Subcutaneous adipose tissue (tissue), 4 donors: ENCODE measurements around the gene IPP. TPM values are rescaled to one million over a fixed set of nuclear protein-coding genes. Genes with fewer than 3 reads are reported as not detected.

Experiments
- total RNA-seq, 4 donors: library from RNA; depleted of rRNA; stranded (reverse); fragments of >200 nt; gene quantifications; one replicate each; pipeline ENCODE4 v1.1.0, GENCODE V29; 2016
- TF ChIP-seq, protein P1 (sequence below): fragments of 450-650 bp; IDR thresholded peaks from one replicate; pipeline ENCODE4 v1.5.1; 2016; ENCODE audit warnings: low read depth, mild to moderate bottlenecking, control low read depth, antibody characterized with exemption, moderate library complexity

Gene IPP
- total RNA-seq, 4 donors from 2014 or later, result 7.3 to 11.4 (median 10.1) TPM

DNA sequence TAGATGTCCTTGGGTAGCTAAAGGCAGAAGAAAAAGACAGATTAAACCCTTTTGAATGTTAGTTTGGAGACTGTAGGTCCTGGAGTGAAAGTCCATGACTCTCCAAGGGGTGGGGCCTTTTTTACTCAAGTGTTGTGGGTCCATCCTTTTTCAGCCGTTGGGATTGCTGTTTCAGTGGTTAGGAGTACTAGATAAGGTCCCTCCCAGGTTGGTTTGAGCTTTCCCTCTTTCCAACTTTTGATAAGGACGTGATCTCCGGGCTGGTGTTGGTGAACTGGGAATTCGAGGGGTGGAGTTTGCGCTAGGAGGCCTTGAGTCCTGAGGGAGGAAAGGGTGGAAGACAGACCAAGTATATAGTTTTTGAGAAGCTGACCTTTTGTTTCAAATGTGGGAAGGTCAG is 5.2 kb upstream of the IPP start:
- TF ChIP-seq, protein P1, sequence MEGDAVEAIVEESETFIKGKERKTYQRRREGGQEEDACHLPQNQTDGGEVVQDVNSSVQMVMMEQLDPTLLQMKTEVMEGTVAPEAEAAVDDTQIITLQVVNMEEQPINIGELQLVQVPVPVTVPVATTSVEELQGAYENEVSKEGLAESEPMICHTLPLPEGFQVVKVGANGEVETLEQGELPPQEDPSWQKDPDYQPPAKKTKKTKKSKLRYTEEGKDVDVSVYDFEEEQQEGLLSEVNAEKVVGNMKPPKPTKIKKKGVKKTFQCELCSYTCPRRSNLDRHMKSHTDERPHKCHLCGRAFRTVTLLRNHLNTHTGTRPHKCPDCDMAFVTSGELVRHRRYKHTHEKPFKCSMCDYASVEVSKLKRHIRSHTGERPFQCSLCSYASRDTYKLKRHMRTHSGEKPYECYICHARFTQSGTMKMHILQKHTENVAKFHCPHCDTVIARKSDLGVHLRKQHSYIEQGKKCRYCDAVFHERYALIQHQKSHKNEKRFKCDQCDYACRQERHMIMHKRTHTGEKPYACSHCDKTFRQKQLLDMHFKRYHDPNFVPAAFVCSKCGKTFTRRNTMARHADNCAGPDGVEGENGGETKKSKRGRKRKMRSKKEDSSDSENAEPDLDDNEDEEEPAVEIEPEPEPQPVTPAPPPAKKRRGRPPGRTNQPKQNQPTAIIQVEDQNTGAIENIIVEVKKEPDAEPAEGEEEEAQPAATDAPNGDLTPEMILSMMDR, result no peak

DNA sequence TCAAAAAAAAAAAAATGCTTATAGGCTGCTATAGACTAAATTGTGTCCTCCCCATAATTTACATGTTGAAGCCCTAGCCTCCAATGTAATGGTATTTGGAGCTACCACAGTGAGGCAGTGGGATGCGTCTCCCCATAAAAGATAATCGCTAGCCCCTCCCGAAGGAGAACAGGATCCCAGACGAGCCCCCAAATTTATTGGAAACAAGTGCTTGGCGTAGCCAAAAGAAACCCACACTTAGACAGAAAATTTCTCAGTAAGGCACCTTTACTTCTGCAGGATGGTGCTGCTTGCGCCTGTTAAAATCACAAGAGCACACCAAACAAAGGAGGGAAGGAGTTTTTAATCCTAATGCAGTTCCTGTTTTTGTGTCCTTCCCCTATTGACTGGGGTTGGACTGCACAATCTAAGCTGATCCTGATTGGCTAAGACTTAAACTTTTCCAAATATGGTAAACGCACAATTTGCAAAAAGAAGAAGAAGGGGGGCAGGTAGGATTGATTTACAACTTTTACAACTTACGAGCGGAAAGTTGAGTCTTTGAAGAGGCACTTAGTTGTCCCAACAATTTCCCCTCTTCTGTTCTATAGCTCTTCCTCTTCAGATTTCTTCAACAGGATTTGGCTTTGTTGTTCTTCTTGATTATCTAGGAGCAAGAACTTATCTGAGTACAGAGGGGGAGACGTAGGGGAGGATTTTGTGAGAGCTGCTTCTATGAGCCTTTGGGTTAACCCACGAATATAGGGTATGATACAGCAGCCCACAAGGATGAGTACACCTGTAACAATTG is 3.0 kb upstream of the IPP start:
- TF ChIP-seq, protein P1, result no peak

DNA sequence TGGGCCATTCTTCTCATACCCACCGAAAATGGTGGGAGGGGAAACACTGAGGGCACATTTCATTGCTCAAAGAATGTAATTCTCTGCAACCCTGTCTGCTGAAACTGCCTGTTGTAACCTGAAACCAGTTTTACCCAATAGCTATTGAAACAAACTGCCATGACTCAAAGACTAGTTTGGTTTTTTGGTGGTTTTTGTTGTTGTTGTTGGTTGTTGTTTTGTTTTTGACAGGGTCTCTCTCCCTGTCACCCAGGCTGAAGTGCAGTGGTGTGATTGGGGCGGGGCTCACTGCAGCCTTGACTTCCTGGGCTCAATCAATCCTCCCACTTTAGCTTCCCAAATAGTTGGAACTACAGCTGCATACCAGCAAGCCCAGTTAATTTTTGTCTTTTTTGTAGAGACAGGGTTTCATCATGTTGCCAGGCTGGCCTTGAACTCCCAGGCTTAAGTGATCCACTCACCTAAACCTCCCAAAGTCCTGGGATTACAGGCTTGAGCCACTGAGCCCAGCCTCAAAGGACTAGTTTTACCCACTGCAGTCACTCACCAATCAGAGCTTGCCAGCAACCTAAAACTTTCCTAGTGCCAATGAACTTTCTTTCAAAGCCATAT is 2.1 kb upstream of the IPP start:
- TF ChIP-seq, protein P1, result no peak

DNA sequence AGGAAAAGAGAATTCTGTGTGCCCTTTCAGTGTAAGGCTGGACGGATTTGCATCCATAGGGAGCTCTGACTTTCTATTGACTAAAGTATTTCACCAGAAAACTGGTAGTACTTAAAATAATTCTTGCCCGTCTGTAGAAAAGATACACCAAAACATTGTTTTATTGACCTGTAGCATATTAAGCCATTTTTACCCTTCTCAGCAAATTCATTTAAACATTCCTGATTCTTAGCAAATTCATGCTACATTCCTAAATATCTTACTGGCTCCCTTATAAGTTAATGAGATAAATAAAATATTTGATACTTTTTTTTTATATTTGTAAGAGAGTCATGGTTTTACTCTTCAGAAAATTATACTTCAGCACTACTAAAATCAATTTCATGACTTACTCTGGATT is 1.6 kb upstream of the IPP start:
- TF ChIP-seq, protein P1, result no peak

DNA sequence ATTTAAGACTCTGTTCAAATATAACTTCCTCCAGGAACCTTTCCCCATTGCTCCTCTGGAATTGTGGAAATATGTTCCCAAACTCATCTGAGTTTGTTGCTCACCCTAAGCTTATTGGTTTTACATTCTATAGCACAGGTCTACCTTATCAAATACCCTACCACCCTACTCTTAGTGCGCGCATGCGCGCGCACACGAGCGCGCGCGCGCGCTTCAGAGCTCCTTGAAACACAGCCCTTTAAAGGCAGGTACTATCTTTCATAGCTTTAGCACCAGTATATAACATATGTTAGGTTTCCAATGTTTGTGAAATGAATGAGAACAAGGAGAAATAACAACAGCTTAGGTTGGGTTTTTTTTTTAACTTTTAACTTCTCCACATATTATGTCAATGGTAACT is 3.5 kb downstream of the IPP start:
- TF ChIP-seq, protein P1, result no peak

DNA sequence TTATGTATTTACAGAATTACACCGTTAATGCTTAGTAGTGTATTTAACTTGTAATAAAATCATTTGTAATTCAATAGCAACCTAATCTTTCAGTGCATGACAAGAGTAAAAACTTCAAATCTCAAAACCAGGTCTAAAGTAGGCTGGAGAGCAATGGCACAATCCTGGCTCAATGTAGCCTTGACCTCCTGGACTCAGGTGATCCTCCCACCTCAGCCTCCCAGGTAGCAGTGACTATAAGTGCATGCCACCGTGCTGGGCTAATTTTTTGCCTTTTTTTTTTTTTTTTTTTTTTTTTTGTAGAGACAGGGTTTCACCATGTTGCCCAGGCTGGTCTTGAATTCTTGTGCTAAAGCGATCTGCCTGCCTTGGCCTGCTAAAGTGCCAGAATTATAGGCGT is 11.3 kb downstream of the IPP start:
- TF ChIP-seq, protein P1, result no peak

DNA sequence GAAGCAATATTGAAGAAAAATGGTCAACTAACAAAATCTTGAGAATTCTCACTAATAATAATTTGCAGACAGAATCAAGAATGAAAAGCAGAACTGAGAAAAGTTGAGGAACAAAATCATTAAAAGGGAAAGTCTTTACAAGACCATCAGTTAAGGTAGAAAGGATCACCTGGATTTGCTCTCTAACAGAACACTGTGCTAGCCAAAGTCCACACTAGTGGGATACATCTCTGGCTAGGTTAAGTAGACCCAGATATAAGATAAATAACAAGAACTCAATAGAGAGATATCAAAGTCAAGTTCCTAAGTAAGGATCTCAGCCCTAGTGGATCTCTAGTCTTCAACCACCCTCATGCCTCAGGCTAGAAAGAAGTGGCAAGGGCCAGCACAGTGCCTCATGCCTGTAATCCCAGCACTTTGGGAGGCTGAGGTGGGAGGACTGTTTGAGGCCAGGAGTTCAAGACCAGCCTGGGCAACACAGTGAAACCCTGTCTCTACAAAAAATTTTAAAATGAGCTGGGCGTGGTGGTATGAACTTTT is 19.6 kb downstream of the IPP start:
- TF ChIP-seq, protein P1, result no peak
